Fibroblast of pulmonary artery (primary cell): ENCODE measurements around the gene SPTAN1.

Experiments used
- DNase-seq: peaks from one replicate; pipeline ENCODE4 v3.0.0-alpha.2; 2010; ENCODE audit warnings: low read depth
- H3K4me3 ChIP-seq: replicated peaks from 2 replicates; pipeline ENCODE4 v1.5.1; 2011; ENCODE audit warnings: low read depth, mild to moderate bottlenecking, control low read depth, low read length, moderate library complexity
- TF ChIP-seq, protein P1 (sequence below): IDR thresholded peaks from 2 replicates; pipeline ENCODE4 v1.5.1; 2011; ENCODE audit warnings: mild to moderate bottlenecking, control low read depth, low read length, inconsistent platforms; ENCODE audit errors: missing control alignments

The SPTAN1 gene

DNA sequence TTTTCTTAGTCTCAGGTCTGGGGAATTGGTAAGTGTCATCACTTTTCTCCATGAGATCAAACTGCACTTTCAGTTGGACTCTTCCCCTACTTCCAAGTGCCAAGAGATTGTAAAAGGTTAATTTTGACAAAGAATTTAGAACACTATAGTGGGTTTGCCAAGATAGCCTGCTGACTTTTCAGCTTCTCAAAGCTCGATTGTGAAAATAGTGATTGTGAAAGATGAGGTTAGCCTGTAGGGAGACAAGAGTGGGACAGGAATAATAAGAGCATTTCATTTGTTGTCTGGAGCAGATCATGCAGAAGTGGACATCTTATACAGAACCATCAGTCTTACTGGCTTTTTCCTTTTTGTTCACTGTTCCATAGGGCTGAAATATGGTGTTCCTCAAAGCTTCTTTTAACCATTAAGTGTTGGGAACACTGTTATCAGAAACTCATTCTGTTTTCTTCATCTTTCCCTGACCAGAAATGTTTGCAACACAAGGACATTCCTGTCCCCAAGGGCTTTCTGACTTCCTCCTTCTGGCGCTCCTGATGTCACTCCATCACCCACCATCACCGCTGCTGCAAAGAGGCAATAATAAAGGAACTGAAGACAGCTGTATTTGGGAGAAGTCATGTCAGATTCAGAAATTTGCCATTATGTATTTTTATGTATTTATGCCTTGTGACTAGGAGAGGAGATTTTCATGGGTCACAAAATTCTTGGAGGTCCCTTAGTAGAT lies 11.6 kb upstream of the SPTAN1 start:
- TF ChIP-seq, protein P1, sequence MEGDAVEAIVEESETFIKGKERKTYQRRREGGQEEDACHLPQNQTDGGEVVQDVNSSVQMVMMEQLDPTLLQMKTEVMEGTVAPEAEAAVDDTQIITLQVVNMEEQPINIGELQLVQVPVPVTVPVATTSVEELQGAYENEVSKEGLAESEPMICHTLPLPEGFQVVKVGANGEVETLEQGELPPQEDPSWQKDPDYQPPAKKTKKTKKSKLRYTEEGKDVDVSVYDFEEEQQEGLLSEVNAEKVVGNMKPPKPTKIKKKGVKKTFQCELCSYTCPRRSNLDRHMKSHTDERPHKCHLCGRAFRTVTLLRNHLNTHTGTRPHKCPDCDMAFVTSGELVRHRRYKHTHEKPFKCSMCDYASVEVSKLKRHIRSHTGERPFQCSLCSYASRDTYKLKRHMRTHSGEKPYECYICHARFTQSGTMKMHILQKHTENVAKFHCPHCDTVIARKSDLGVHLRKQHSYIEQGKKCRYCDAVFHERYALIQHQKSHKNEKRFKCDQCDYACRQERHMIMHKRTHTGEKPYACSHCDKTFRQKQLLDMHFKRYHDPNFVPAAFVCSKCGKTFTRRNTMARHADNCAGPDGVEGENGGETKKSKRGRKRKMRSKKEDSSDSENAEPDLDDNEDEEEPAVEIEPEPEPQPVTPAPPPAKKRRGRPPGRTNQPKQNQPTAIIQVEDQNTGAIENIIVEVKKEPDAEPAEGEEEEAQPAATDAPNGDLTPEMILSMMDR, result no peak
- peak; percentile 36 for DNase-seq
- H3K4me3 ChIP-seq, result no peak overlapping the region

DNA sequence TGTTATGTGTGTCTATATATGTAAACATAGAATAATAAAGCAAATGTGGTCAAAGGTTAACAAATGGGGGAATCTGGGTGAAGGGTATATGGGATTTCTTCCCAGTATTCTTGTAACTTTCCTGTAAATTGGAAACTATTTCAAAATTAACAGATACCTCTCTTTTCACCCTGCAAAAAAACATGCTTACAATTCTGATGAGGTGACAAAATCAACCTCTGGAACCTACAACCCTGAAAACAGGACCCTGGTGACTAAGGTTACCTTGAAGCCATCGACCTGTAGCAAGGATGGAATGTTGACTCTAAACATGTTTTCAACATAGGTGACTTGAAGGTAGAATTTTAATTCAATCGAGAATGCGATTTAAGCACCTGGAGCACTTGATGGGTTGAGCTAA lies 5.9 kb upstream of the SPTAN1 start:
- DNase-seq, result no peak
- H3K4me3 ChIP-seq, result no peak overlapping the region
- TF ChIP-seq, protein P1, result no peak

DNA sequence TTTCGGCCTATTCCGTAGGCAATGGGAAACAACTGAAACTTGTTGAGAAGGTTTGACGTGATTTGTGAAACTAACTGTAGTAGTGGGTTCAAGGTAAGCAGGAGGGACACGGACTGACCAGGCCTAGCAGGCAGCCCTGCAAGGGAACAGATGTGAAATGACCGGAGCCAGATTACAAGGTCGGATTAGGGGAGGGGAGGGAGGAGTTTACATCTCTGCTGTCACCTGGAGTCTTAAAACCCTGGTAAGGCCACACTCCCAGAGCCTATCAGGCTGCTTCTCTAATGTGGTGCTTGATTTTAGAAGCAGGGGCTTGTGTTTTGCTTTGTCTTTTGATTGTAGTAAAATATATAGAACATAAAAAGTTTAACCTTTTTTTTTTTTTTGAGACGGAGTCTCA lies 3.5 kb upstream of the SPTAN1 start:
- no peak for DNase-seq
- no peak overlapping the region for H3K4me3 ChIP-seq
- TF ChIP-seq, protein P1, result no peak

DNA sequence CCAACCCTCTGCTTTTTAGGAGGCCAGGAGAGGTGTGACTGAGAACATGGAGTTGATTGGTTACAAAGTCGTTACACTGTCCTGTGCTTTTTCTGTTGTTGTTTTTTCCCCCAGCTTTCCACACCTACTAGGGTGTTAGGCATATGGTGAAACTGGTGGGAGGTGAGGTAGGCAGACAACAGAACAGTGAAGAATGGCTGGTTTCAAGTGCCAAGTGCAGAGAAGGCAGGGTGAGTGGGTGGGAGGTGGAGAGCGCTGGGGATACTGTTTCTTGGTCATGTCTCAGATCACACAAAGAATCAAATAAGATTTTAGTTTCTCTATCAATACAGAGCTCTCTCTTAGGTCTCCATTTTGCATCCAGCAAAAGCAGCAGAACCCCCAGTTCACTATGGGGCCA lies 2.2 kb upstream of the SPTAN1 start:
- TF ChIP-seq, protein P1, result no peak
- H3K4me3 ChIP-seq, result no peak overlapping the region
- DNase-seq, result no peak

DNA sequence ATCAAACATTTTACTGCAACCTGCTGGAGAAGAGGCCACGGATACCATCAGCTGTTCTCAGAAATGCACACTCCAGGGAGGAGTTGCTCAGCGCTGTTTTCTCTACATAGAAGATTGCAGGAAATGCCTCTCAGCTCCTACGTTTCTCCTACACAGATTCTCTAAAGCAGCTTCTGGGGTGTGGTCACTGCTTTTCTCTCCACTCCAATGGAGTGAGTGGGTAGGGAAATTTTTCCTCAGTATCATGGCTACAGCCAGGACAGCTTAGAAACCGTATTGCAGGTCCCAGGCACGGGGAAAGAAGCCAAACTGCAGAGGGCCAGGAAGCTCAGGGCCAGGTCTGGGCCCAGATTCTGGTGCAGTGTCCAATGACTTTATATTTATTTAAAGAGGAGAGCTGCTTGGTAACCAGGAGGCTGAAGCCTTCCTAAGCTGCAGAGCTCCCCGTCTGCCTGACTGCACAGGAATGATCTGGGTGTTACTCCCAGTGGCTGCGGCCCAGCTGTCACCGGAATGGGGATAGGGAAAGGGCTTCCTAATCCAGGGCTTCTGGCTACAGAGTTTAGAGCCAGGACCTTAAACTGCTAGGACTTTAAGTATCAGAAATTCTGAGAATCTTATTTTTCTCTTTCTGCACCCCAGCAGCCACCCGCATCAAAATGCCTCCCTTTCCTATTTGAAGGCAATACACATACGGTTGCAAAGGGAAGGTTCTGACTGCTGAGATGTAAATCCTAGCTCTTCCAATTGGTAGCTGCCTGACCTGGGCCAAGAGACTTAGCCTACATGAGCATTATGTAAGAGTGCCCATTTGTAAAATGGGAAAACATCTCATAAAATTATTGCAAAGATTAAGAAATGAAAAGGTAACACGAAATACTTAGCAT lies 1.4 kb upstream of the SPTAN1 start:
- DNase-seq, result peak; percentile 75
- TF ChIP-seq, protein P1, result no peak
- peak overlapping the region; percentile 64 for H3K4me3 ChIP-seq

DNA sequence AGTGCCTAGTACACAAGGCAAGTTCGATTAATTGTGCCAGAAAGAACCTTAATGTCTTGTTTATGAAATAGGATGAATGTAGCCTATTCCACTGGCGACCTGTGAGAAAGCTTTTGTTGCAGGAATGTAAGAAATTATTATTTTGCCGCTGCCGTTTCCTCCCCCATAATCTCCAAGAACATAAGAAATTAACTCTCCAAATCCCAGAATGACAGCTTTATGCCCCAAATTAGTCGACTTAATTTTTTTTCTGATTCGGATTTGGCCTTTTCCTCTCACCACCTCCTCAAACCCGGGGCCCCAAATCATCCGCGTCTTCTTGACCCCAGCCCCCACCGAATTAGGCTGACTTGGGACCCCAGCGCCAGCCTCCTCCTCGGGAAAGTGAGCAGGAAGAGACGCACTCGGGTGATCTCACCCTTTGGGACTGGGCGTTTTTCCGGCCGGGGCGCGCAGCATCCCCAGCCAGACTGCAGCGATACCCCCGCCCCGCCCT lies 682 bp upstream of the SPTAN1 start:
- TF ChIP-seq, protein P1, result no peak
- H3K4me3 ChIP-seq, result peak overlapping the region; percentile 64
- DNase-seq, result no peak
